ENCODE data around the gene GREB1.

The GREB1 gene

DNA sequence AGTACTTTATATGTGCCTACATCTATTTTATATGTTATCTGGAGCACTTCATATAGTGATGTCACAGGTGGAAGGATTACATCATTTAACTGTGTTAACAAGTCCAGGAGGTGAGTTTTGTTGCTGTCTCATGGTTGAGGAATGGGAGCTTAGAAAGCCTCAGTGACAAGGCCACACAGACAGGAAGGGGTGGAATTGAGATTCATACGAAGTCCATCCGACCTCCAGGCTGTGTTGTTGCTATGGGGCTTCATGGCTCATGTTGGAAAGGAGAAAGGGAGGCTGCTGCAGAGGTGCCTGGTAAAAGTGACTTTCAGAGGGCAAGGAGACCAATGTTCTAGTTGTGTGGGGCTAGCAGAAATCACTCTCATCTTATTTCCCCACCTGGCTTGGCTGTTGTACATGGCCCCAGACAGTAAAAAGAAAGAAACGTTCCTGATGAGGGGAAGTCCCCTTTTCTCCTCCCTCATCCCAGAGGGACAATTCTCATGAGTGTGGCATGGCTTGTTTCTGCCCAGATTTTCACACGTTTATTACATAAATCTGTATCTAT is 31.0 kb upstream of the GREB1 start:
- H3K4me3 ChIP-seq (ENCODE audit: low read length), result no peak overlapping the region
- no peak for DNase-seq (ENCODE audit: low read depth)
- TF ChIP-seq, protein P1, sequence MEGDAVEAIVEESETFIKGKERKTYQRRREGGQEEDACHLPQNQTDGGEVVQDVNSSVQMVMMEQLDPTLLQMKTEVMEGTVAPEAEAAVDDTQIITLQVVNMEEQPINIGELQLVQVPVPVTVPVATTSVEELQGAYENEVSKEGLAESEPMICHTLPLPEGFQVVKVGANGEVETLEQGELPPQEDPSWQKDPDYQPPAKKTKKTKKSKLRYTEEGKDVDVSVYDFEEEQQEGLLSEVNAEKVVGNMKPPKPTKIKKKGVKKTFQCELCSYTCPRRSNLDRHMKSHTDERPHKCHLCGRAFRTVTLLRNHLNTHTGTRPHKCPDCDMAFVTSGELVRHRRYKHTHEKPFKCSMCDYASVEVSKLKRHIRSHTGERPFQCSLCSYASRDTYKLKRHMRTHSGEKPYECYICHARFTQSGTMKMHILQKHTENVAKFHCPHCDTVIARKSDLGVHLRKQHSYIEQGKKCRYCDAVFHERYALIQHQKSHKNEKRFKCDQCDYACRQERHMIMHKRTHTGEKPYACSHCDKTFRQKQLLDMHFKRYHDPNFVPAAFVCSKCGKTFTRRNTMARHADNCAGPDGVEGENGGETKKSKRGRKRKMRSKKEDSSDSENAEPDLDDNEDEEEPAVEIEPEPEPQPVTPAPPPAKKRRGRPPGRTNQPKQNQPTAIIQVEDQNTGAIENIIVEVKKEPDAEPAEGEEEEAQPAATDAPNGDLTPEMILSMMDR (conservative IDR thresholded peaks at IDR 0.05; ENCODE audit: low read depth, low read length), result no peak

DNA sequence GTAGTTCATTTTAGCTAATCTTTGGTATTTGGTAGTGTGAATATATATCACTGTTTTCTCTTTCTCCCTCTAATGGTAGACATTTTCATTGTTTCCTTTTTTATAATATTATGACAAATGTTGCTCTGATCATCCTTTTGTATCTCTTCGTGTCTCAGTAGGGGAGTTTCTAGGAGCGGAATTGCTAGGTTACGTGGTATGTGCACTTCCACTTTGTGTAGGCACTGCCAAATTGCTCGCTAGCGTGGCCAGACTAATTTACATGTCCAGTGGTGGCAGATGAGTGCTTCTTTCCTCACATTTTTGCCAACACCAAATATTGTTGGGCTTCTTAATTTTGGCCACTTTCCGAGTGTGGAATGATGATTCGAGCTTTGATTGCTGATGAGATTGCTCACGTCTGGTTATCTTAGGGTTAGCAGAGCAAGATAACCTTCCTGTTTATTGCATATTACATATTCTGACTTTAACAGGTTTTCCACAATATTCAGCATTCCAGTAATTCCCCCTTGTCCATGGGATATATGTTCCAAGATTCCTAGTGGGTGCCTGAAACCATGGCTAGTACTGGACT is 30.4 kb upstream of the GREB1 start:
- TF ChIP-seq, protein P1 (conservative IDR thresholded peaks at IDR 0.05; ENCODE audit: low read depth, low read length), result no peak
- DNase-seq (ENCODE audit: low read depth), result no peak

DNA sequence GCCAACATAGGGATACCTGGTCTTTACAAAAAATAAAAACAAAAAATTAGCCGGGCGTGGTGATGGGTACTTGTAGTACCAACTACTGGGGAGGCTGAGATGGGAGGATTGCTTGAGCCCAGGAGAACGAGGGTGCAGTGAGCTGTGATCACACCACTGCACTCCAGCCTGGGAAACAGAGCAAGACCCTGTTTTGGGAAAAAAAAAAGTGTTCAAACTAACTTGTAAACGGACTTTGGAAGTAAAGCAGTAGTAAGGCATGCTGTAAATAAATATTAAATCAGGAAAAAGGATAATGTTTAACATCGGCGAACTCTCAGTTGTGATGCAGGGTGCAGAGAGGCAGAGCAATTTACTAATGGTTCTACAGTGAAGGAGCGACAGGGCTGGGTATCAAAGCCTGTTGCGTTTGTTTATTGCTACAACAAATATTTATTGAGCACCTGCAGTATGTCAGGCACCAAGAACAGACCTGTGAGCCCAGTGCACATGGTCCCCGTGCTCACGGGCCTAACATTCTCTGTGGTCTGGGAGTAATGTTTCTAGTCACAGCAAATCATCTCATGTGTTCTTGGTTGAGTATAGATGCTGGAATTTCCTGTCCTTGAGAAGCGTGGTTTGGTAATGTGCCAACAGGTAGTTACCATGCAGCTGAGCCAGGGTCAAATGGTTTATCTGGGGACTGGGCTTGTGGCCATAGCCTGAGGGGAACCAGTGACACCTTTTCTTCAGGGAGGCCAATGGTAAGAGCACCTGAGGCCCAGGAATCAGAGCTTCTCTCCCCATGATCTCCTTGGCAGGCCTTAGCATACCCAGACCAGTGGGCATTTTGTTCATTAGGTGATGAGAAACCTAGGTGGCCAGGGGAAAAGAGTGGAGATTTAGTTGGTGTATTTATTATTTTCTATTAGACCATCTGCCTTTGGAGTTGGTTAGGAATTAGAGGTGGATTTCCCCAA is 27.9 kb upstream of the GREB1 start:
- TF ChIP-seq, protein P1 (conservative IDR thresholded peaks at IDR 0.05; ENCODE audit: low read depth, low read length), result no peak
- H3K4me3 ChIP-seq (ENCODE audit: low read length), result no peak overlapping the region
- no peak for DNase-seq (ENCODE audit: low read depth)

More for the DNA sequence above, 30.4 kb upstream of the GREB1 start:
- no peak overlapping the region for H3K4me3 ChIP-seq (ENCODE audit: low read length)

DNA sequence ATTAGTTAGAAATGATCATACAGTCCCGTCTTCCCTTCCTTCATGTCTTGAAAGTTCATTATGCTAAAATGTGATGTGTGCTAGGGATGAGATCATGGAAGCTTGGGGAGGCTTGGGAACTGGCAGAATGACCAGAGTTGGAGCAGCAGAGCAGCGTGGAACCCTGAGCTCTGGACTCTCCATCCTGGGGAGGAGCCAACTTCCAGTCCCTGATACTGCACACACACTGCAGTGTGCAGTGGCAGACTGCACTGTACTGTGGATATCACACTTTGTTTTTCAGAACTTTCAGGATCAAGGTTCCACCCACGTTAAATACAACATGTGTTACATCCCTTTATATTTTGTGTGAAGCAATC is 27.3 kb upstream of the GREB1 start:
- TF ChIP-seq, protein P1 (conservative IDR thresholded peaks at IDR 0.05; ENCODE audit: low read depth, low read length), result no peak
- DNase-seq (ENCODE audit: low read depth), result no peak
- H3K4me3 ChIP-seq (ENCODE audit: low read length), result no peak overlapping the region

DNA sequence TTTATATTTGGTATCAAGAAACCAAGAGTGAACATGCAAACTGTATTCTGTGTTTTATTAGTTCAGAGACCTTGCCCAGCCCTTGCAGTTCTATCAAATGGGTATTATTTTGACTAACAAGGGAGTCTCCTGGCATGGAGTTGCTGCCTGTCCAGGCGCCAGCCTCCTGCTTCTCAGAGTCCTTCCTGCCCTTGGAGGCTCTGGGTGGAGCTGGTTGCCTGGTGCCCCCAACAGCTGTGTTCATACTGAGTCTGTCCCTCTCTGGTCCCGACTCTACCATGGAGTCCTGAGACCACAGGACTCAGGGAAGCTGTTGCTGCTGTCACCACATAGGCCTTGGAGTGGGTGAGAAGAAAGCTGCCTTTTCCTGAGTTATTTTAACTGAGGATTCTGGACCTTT is 26.3 kb upstream of the GREB1 start:
- DNase-seq (ENCODE audit: low read depth), result no peak
- TF ChIP-seq, protein P1 (conservative IDR thresholded peaks at IDR 0.05; ENCODE audit: low read depth, low read length), result no peak
- no peak overlapping the region for H3K4me3 ChIP-seq (ENCODE audit: low read length)

DNA sequence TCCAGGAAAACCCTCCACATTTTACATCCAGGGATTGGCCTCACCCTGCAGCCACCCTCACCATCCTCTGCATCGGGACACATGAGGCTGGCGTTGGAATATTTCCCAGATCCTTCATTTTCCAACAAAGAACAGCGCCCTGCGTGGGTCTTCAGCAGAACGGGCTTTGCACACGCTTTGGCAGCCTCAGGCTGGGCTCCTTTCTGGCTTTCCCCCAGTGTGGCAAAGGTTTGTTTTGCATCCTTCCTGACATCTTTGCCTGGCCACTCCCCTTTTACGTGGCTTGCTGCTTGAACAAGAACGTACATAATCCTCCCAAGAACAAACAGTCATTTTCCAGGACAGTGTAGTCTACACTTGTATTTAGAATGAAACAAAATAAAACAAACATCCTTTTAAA is 25.6 kb upstream of the GREB1 start:
- TF ChIP-seq, protein P1 (conservative IDR thresholded peaks at IDR 0.05; ENCODE audit: low read depth, low read length), result no peak
- DNase-seq (ENCODE audit: low read depth), result no peak
- no peak overlapping the region for H3K4me3 ChIP-seq (ENCODE audit: low read length)

Data from retinal pigment epithelial cell (primary cell).